Activated B cell treated with CpG ODN at 0.5 μM for 24 hours (primary cell): ENCODE data around the gene DYRK1A. TPM values are rescaled to one million over a fixed set of nuclear protein-coding genes. Genes with fewer than 3 reads are reported as not detected.
"Not testable (repeated sequence)": the region's sequence is repeated elsewhere in the genome, so short reads cannot be mapped to it uniquely, and the experiment has no call there.

Experiments used
- ATAC-seq: fragments of 200-7000 bp; cut with Tn5 transposase; one replicate; pipeline ENCODE4 v1.10.0; 2021; ENCODE audit warnings: low read depth, mild to moderate bottlenecking, moderate library complexity
- CTCF ChIA-PET: fragments of 350-600 bp; sonication (Branson Sonifier 250); formaldehyde crosslinking; loops from one replicate; lab custom pipeline; 2021; ENCODE audit warnings: antibody characterized with exemption; lab: Charles Lee
- POLR2A ChIA-PET: fragments of 350-600 bp; sonication (Branson Sonifier 250); formaldehyde crosslinking; loops from one replicate; lab custom pipeline; 2021; ENCODE audit warnings: antibody characterized with exemption; lab: Charles Lee
- DNase-seq: peaks from one replicate; pipeline ENCODE4 v3.0.0; 2022
- H3K27ac Mint-ChIP-seq: one replicate; pipeline ENCODE4 v1.8.0; 2020; ENCODE audit warnings: mixed read lengths
- H3K27me3 Mint-ChIP-seq: one replicate; pipeline ENCODE4 v1.8.0; 2021; ENCODE audit warnings: mixed read lengths
- H3K36me3 Mint-ChIP-seq: one replicate; pipeline ENCODE4 v1.8.0; 2021; ENCODE audit warnings: low read depth, mixed read lengths
- H3K4me1 Mint-ChIP-seq: one replicate; pipeline ENCODE4 v1.8.0; 2021; ENCODE audit warnings: mixed read lengths
- H3K4me3 Mint-ChIP-seq: one replicate; pipeline ENCODE4 v1.8.0; 2020; ENCODE audit warnings: mild to moderate bottlenecking, mixed read lengths
- H3K9me3 Mint-ChIP-seq: one replicate; pipeline ENCODE4 v1.8.0; 2020; ENCODE audit warnings: mixed read lengths
- CTCF ChIP-seq: fragments of 200-600 bp; IDR thresholded peaks from one replicate; pipeline ENCODE4 v1.8.0; 2022; ENCODE audit warnings: antibody characterized with exemption, mild to moderate bottlenecking
- intact Hi-C: fragments of 100-400 bp; cut with micrococcal nuclease; formaldehyde crosslinking; loops from one replicate; pipeline ENCODE4 v1.15.1; 2024
- total RNA-seq: library from RNA; stranded (reverse); gene quantifications from 2 replicates; pipeline ENCODE4 v1.2.3, GENCODE V29; 2022

Gene DYRK1A
- total RNA-seq, 1 donor from 2014 or later: 99.9 TPM

- intact Hi-C loops: no loop called here
- Mint-ChIP-seq H3K4me3 (no peak overlapping the region), H3K9me3 (no peaks in the 10 kb centered on the region), H3K27me3 (no peaks in the 10 kb centered on the region), H3K27ac (no peak overlapping the region), H3K36me3 (peaks cover 24% of the 10 kb centered on the region), H3K4me1 (no peaks in the 10 kb centered on the region)
- DNase-seq (no peak), ATAC-seq (no peak)
- no peak for TF ChIP-seq CTCF
- CTCF ChIA-PET: no interaction called here
- POLR2A ChIA-PET: interaction anchor here (1.4 kb wide), 1 partner anchor 43 kb away, joined by 3 read pairs; no protein-coding TSS in a partner anchor
Measured at GRCh38 chr21:37520801-37521200, 154.2 kb downstream of the DYRK1A start.

GRCh38 chr21:37521658-37522057, 155.1 kb downstream of the DYRK1A start:
- intact Hi-C loops: no loop called here
- ChIA-PET POLR2A (interaction anchor here (1.4 kb wide), 1 partner anchor 42 kb away, joined by 3 read pairs; no protein-coding TSS in a partner anchor), CTCF (no interaction called here)
- no peak for TF ChIP-seq CTCF
- ATAC-seq: no peak
- no peaks in the 10 kb centered on the region for H3K4me1 Mint-ChIP-seq
- no peaks in the 10 kb centered on the region for H3K9me3 Mint-ChIP-seq
- H3K4me3 Mint-ChIP-seq: no peak overlapping the region
- no peak for DNase-seq
- peak overlapping the region; percentile 4 for H3K27ac Mint-ChIP-seq
- H3K27me3 Mint-ChIP-seq: no peaks in the 10 kb centered on the region
- peaks cover 16% of the 10 kb centered on the region for H3K36me3 Mint-ChIP-seq

- DNase-seq (no peak), ATAC-seq (no peak)
- Mint-ChIP-seq H3K4me1 (no peaks in the 10 kb centered on the region), H3K36me3 (peaks cover 6% of the 10 kb centered on the region), H3K4me3 (no peak overlapping the region), H3K9me3 (no peaks in the 10 kb centered on the region), H3K27me3 (no peaks in the 10 kb centered on the region), H3K27ac (no peak overlapping the region)
- TF ChIP-seq CTCF: no peak
- intact Hi-C loops: no loop called here
- ChIA-PET POLR2A (no interaction called here), CTCF (no interaction called here)
Measured at GRCh38 chr21:37522641-37523295, 156.2 kb downstream of the DYRK1A start.

GRCh38 chr21:37524944-37525343, 158.4 kb downstream of the DYRK1A start:
- ATAC-seq, H3K4me1 Mint-ChIP-seq, H3K9me3 Mint-ChIP-seq, H3K4me3 Mint-ChIP-seq, intact Hi-C loops, H3K27me3 Mint-ChIP-seq, H3K27ac Mint-ChIP-seq, CTCF ChIA-PET, POLR2A ChIA-PET, DNase-seq, H3K36me3 Mint-ChIP-seq: not testable (repeated sequence)

- Mint-ChIP-seq H3K4me1 (no peaks in the 10 kb centered on the region), H3K36me3 (no peaks in the 10 kb centered on the region), H3K27ac (no peak overlapping the region), H3K4me3 (no peak overlapping the region), H3K9me3 (no peaks in the 10 kb centered on the region), H3K27me3 (peaks cover 4% of the 10 kb centered on the region)
- intact Hi-C loops: no loop called here
- no peak for TF ChIP-seq CTCF
- DNase-seq (no peak), ATAC-seq (no peak)
- CTCF ChIA-PET: no interaction called here
- POLR2A ChIA-PET: no interaction called here
Measured at GRCh38 chr21:37525810-37526209, 159.2 kb downstream of the DYRK1A start.

GRCh38 chr21:37527103-37527502, 160.5 kb downstream of the DYRK1A start:
- Mint-ChIP-seq H3K27ac (no peak overlapping the region), H3K36me3 (no peaks in the 10 kb centered on the region), H3K27me3 (peaks cover 4% of the 10 kb centered on the region), H3K4me1 (no peaks in the 10 kb centered on the region), H3K9me3 (no peaks in the 10 kb centered on the region), H3K4me3 (no peak overlapping the region)
- no peak for TF ChIP-seq CTCF
- no peak for DNase-seq
- POLR2A ChIA-PET: no interaction called here
- no peak for ATAC-seq
- CTCF ChIA-PET: no interaction called here
- intact Hi-C loops: no loop called here
